ENCODE data around the gene ME2. TPM values are rescaled to one million over a fixed set of nuclear protein-coding genes. Genes with fewer than 3 reads are reported as not detected.
"Not testable (repeated sequence)": the region's sequence is repeated elsewhere in the genome, so short reads cannot be mapped to it uniquely, and the experiment has no call there.

ME2 gene
- total RNA-seq, 1 donor = 42.2 TPM

- not testable (repeated sequence) for H3K4me3 ChIP-seq (ENCODE audit: low read length); H3K4me1 ChIP-seq (ENCODE audit: insufficient read depth, low read length); H3K27me3 ChIP-seq (ENCODE audit: insufficient read depth, low read length); H3K9me3 ChIP-seq (ENCODE audit: low read depth, low read length)
These were observed 124.3 kb downstream of the ME2 start for GRCh38 chr18:51003174-51003573.

Other genes starting within 250 kb of the ME2 start
- under 0.01 TPM for gene MRO, start 59.1 kb upstream of the ME2 start, total RNA-seq
- 8.7 TPM for gene ELAC1, start 88.9 kb downstream of the ME2 start, total RNA-seq
- gene SMAD4, start 151.1 kb downstream of the ME2 start, total RNA-seq = 77.9 TPM

All from mononuclear cell (primary cell).